GM19240 (cell line): ENCODE measurements around the gene NOS1.

ENCODE experiments used
- DNase-seq: peaks from one replicate; pipeline ENCODE4 v3.0.0; 2011; ENCODE audit warnings: low spot score; ENCODE audit not compliant: insufficient read length

The NOS1 gene

DNA sequence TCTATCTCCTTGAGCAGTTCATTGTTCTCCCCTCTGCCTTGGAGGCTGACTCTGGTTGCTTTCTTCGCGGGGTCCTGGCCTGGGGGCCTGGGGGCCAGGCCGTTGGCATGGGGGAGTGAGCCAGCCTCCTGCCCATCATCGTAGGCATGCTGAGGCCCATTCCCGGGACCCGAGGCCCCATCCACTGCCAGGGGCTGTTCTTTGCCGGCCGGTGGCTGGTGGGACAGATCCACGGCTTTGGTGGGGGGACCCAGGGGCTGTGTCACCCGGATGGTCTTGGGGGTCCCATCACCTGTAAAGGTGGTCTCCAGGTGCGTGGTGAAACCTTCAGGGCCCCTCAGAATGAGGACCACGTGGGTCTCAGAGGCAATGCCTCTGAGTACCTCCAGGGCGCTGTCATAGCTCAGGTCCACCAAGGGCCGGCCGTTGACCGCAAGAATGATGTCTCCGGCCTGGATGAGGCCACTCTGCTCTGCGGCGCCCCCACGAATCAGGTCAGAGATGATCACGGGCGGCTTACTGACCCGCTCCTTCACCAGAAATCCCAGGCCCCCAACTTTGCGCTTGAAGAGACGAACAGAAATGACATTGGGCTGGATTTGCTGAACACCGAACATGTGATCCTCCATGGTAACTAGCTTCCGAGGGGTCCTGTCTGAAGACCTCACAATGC is 30.8 kb downstream of the NOS1 start:
- no peak for DNase-seq

DNA sequence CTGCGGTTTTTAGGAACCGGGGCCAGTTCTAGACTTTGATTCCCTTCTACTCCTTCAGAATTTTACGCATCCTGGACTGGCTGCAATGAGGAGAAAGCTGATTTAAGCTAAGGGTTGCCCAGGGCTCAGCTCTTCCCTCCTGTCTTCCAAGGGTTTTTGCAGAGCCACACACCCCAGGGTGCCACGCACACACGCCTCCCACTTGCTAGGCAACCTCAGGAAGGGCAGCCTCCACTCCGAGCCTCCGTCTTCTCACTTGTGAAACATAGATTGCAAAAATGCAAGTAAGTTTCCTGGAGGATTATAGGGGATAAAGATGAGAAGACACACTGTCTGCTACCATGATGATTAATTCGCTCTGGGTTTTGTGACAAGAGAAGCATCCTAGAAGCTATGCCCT is 31.7 kb downstream of the NOS1 start:
- DNase-seq, result no peak

DNA sequence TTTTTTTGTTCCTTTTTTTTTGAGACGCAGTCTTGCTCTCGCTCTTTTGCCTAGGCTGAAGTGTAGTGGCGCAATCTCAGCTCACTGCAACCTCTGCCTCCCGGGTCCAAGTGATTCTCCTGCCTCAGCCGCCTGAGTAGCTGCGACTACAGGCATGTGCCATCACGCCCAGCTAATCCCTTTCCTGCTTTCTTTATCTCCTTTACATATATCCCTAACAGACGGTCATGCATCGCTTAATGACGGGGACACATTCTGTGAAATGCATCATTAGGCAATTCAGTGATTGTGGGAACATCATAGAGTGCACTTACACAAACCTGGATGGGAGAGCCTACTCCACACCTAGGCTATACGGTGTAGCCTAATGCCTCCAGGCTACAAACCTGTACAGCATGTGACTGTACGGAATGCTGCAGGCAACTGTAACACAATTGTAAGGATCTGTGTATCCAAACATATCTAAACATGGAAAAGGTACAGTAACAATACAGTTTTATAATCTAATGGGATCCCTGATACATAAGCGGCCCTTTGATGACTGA is 32.8 kb downstream of the NOS1 start:
- no peak for DNase-seq

DNA sequence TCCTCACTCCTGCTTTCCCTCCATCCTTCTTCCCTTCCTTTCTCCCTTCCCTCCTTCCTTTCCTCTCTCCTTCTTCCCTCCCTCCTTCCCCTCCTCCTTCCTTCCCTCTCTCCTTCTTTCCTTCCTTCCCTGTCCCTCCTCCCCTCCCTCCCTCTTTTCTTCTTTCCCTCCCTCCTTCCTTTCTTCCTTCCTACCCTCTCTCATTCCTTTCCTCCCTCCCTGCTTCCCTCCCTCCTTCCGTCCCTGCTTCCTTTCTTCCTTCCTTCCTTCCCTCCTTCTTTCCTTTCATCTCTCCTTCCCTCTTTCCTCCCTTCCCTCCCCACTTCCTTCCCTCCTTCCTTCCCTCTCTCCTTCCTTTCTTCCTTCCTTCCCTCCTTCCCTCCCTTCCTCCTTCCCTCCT is 39.0 kb downstream of the NOS1 start:
- no peak for DNase-seq

DNA sequence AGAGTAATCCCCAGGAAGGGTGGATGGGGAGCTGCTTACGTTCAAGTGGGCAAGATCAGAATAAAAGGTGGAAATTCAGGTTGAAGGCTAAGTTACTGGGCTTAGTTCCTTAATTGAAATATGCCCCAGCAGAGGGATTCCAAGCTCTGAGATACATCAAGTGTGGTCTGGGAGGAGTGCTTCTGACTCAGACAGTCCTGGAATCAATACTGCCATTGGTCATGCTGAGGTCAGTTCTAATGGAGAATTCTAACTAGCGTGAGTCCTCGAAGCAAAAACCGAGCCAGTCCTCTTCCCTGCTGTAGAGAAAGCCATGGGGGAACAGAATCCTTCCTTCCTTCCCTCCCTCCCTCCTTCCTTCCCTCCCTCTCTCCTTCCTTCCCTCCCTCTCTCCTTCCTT is 39.9 kb downstream of the NOS1 start:
- DNase-seq, result no peak

DNA sequence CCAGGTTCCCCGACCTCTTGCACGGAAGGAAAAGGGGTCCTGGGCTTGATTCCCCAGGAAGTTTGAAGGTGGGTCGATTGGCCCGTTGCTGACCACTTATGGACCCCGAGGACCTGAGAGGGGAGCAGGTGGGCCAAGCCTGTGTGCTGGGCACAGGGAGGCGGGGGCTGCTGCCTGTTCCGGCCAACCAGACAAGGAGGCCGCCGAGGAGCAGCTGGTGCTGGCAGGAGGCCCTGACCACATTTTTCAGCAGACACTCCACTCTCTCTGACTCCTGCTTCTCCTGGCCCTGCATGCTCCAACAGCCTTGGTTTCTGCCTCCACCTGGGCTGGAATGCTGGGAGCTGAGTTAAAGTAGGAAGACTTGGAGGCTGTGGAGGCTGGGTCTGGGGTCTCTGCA is 42.8 kb downstream of the NOS1 start:
- no peak for DNase-seq

DNA sequence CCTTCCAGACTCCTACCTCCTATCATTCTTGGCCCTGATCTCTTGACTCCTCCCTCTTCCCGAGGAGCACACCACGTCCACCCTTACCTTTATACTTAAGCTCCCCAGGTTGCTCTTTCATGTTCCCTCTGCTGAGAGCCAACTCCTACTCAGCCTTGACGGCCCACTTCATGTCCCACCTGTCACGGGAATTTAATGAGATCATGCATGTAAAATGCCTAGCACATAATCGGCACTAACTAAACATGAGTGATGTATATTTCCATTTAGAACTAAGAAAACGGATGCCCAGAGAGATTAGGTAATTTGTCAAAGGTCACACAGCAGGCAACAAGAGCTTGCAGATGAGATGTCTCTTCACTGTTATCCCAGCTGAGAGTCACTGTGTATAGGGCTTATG is 45.1 kb downstream of the NOS1 start:
- no peak for DNase-seq

DNA sequence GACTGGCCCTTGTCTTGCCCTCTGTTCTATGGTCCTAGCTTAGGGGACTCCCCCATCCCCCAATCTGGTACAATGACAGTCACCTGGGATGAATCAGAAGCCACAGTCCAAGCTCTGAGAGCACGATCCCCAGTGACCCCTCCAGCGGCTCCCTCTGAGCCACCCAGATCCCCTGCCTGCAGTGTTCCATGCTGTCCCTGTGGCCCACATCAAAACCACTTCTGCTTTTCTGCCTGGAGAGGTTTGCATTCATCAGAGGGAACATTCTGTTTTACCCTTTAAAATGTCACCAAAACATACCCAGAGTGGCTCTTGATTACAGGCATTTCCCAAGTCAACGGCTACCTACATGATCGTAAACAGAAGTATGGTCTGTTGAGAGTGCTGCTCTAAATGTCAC is 47.5 kb downstream of the NOS1 start:
- DNase-seq, result no peak

DNA sequence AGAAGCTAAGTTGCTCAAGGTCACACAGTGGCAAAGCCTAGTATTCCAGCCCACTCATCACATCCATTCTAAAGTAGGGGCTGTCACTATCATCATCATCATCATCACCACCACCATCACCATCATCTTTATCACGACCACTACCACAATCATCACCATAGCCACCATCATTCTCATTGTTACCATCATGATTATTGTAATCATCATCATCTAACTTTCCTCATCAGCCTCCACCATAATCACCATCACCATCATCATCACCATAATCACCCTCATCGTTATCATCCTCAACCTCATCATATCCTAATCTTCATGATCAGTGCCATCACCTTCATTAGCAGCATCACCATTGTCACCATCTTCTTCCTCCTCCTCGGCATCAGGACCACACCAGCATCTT is 48.7 kb downstream of the NOS1 start:
- no peak for DNase-seq

DNA sequence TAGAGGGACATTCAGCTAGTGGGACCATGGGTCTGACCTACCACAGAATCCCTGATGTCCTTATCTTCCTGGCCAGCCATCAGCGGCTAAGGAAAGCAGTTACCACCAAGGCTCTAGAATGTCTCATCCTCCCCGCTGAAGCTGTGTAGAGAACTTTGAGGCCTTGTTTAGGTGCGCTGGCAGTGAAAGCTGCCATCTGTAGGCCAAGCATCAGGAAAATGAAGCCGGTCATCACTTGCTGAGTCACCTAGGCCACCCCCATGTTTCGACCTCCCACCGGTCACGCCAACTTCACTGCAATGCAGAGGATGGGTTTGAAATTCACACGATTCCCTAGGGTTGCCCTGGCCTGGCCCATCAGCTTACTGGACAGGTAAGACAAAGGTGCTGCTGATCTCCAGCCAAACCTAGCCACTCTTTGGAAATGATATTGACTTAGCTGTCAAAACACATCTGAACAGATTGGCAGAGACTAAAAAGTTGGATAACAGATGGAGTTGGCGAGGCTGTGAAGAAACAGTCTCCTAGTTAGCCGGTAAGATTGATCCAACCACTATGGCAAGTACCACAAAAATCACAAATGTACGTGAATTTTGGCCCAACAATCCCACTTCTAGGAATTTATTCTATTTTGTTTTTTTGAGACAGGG is 52.0 kb downstream of the NOS1 start:
- no peak for DNase-seq

DNA sequence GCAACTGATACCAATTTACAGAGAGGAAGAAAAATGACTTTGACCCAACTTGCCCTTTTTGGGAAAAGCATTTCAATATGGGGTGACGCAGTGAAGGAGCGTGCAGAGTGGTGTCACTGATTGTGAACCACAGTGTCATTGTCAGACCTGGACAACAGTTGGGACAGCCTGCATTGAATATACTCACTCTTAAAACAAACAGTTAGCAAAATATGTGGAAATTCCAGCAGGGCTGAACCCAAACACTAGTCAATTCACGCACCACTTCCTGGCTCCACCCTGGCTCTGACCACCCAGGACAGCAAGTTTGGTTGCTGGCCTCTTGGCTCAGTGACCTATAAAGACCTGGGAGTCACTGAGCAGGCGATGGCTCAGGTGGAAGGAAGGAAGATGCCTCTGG is 61.3 kb downstream of the NOS1 start:
- DNase-seq, result no peak

DNA sequence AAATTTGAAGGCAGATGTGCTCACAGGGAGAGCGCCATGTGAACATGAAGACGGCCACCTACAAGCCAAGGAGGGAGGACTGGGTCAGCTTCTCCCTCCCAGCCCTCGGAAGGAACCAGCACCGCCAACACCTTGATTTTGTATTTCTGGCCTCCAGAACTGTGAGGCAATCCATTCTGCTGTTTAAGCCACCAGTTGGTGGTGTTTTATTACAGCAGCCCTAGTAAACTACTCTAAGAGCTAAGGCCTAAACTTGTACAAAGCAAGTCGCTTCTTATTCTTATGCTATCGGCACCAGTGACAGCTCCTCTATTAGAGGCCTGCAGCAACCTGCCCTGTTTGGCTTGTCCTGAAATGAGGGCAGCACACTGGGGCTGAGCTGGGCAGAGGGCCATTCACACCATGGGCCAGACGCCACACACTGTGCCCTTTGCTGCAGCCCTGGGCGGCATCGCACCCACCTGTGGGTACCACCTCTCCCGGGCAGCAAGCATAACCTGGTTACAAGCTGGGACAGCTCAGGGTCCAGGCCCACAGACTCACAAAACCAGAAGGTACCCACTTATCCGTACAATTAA is 62.7 kb downstream of the NOS1 start:
- no peak for DNase-seq

DNA sequence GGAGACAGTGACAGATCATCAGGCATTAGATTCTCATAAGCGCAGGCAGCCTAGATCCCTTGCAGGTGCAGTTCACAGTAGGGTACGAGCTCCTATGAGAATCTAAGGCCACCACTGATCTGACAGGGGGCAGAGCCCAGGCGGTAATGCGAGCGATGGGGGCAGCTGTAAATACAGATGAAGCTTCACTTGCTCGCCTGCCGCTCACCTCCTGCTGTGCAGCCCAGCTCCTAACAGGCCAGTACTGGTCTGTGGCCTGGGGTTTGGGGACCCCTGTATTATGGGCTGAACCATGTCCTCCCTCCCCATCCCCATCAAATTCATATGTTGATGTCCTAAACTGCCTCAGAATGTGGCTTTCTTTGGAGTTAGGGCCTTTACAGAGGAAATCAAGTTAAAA is 63.2 kb downstream of the NOS1 start:
- DNase-seq, result no peak

DNA sequence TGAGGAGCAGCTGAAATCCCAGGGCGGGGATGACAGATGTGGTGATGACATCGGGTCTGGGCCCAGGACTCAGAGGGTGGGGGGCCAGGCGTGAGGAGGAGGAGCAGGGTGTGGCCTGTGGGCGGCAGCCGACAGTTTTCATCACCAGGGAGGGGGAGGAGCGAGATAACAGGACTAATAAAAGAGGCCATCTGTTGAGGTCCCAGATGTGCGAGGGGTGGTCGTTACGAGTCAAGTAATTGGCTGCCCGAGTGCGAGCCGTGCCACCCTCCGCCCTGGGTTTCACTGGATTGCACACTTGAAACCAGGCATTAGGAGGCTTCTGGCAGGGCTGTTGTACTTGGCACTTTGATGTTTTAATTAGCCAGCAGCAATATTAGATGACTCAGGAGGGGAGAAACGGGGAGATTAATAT is 67.2 kb downstream of the NOS1 start:
- DNase-seq, result no peak

DNA sequence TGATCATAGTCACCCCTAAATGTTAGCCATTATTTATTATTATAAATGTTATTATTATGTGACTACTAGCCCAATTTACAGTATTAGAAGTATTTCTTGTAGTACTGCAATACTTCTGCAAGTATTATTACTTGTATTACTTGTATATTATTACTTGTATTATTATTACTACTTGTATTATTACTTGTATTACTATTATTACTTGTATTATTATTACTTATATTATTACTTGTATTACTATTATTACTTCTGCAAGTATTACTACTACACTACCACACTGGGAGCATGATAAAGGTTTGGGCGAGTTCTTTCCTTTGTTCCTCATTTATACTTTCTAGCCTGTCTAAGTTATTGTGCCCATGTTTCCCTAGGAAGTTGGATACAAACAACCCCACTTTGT is 67.9 kb downstream of the NOS1 start:
- DNase-seq, result no peak

DNA sequence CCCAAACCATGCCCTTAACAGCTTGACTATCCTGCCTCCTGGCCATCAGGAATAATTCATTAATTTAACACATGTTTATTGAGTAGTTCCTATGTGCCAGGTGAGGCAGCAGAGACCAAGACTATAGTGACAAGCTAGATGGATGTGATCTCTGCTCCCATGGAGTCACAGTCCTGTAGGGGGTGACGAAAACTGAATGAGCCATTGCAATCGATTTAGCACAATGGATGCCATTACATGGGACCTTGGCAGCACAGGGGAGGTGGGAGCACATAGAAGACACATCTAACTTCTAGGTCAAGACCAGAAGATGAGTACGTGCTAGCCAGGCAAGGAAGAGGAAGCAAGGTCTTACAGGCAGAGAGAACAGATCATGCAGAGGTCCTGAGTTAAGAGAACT is 68.7 kb downstream of the NOS1 start:
- DNase-seq, result no peak

DNA sequence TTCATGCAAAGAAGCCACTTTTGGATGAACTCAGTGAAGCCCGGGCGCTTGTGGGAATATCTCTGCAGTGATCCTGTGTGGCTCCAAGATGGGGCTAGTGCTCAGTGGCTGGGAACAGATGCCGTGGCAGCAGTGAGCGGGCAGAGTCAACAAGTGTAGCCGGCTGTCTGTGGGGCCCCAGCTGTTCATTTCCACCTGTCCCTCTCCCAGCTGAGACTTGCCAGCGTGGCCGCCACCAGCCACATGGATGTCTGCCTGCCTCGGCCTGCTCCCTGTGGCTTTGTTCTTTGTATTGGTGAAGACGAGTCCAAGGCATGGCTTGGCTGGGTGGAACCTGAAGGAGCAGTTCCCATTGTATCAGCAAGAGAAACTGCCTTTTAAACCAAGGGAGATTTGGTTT is 77.3 kb downstream of the NOS1 start:
- DNase-seq, result no peak

DNA sequence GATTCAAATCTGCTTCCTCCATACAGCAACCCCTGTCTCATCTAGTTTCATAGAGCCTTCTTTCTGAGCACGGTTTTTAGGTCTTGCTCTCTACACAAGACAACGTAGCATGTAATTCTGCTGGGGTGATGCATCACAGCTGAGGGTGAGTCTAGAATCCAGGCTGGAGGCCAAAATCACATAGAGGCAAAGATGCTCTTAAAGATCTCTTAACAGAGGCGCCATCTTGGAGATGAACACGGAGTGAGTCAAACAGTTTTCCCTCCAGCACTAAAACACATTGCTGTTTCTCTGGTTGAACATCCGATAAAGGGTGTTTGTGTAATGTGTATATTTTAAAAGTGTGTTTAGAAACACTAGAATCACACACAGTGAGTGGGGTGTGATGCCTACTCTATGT is 78.9 kb downstream of the NOS1 start:
- DNase-seq, result no peak

DNA sequence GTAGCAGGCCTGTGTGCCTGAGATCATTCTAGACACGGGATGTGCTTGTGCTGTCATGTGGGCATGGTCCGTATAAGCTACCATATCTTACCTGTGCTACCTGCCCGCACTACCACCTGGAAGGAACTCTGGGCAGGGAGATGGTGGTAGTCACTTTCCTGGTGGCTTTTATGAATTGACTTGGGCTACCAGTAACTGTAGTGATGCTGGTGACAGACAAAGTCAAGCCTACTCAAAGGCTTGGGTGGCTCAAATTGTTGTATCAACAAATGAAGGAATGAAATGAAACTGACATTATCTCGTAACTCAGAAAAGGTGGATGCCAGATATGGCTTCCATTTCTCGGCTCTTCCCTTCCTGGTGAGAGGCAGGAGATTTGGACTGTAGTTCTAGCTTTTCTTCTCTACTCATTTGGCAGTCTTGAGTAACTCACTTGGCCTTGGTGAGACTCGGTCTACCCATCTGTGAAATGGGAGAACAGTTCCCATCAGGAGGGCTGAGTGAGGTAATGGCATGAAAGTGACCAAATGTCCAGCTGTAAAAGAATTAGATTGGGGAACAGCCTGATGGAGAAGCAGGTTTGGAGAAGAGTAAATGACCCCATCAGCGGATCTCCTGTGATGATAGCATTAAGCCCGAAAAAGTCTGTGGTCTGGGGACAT is 81.3 kb downstream of the NOS1 start:
- no peak for DNase-seq

DNA sequence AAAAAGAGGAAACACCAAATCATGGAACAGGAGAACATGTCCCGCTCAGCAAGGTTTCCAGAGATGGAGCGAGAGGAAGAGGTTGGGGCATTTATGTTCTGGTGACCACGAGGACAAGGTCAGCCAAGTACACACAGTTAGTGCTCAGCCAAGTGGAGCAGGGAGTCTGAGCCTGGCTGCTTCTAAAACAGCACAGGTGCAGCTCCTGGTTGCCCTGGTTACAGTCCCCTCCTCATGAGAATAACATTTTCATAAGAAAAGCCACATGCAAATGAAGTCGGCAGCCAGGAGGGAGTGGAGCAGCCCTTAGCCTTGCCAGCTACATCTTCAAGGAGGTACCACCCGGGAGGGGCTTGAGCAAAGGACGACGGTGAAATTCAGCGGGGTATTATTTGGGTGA is 81.8 kb downstream of the NOS1 start:
- DNase-seq, result no peak

DNA sequence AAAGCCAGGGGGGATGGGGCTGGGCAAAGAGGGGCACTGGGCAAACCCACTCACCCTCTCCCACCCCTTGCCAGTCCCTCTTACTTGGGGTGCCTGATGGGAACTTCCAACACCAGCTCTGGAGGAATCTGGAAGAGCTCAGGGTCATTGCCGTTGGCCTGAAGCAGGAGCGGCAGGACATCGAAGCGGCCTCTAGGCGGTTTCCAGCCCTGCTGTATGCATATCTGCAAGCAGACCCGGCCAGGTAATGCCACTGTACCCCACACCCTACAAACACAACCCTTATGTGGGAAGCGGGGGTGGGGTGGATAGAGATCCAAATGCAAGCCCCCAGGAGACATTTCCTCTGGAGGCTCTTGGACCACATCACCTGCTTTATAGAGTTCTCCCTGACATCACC is 83.6 kb downstream of the NOS1 start:
- DNase-seq, result no peak

DNA sequence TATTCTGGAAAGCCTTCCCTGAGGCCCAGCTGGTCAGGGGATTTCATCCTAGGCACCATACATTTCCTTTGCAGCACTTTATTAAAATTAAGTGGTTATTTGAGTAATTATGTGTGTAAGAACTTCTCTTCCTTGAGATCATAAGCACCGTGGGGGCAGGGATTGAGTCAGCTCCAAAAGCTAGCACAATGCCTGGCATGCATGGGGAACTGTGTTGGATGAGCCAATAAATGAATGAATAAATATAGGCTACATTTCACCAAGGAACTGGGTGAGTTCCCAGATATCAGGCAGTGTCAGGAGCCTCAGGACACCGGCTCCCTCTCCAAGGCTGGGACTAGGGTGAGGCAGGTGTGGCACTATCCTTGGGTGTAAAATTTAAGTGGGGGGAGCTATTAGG is 88.3 kb downstream of the NOS1 start:
- no peak for DNase-seq
